ENCODE measurements around the gene CAMK2A.

DNA sequence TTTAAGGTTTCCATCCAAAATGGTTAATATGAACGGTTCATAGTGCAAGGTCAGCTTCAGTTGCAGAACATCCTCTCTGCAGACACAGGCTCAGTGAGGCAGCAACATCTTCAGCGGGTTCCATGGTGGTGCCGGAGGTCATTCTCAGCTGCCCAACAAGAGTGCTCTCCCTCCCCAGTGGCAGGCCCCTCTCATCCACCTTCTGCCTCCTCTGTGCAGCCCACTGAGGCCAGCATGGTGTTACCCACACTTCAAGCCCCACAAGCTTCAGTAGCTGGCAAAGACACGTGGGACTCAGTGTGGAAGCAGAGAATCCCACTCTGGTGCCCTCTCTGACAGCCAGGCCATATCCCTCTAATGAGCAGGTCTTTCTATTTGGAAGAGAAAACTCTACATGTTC is 17.2 kb upstream of the CAMK2A start:
- TF ChIP-seq EP300 (IDR thresholded peaks at IDR 0.05; ENCODE audit: low read depth), result no peak
- TF ChIP-seq, protein P1, sequence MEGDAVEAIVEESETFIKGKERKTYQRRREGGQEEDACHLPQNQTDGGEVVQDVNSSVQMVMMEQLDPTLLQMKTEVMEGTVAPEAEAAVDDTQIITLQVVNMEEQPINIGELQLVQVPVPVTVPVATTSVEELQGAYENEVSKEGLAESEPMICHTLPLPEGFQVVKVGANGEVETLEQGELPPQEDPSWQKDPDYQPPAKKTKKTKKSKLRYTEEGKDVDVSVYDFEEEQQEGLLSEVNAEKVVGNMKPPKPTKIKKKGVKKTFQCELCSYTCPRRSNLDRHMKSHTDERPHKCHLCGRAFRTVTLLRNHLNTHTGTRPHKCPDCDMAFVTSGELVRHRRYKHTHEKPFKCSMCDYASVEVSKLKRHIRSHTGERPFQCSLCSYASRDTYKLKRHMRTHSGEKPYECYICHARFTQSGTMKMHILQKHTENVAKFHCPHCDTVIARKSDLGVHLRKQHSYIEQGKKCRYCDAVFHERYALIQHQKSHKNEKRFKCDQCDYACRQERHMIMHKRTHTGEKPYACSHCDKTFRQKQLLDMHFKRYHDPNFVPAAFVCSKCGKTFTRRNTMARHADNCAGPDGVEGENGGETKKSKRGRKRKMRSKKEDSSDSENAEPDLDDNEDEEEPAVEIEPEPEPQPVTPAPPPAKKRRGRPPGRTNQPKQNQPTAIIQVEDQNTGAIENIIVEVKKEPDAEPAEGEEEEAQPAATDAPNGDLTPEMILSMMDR (IDR thresholded peaks at IDR 0.05), result no peak
- TF ChIP-seq POLR2AphosphoS5 (IDR thresholded peaks at IDR 0.05), result no peak
- TF ChIP-seq POLR2A (IDR thresholded peaks at IDR 0.05), result no peak

All from transverse colon (tissue), 4 donors.